GM21381 (cell line): Measurements from ENCODE around the gene DLAT.
"Not testable (repeated sequence)": the region's sequence is repeated elsewhere in the genome, so short reads cannot be mapped to it uniquely, and the experiment has no call there.

Experiments used
- ATAC-seq: cut with Tn5 transposase; IDR thresholded peaks from one replicate; pipeline ENCODE4 v1.9.1; 2021; ENCODE audit warnings: mild to moderate bottlenecking, moderate library complexity; ENCODE audit not compliant: unreplicated experiment

Gene DLAT

GRCh38 chr11:112024773-112025678, at the start of gene DLAT:
Gene DLAT (plus strand): TSS chr11:112025408. CDS start chr11:112025473, 65 bp downstream.
- ATAC-seq = peak; percentile 74

GRCh38 chr11:111976119-111976766, 49.0 kb upstream of the DLAT start:
- no peak for ATAC-seq

GRCh38 chr11:111976767-111977145, 48.5 kb upstream of the DLAT start:
- ATAC-seq = no peak

- no peak for ATAC-seq
Measured at GRCh38 chr11:111977146-111978027, 47.8 kb upstream of the DLAT start.

GRCh38 chr11:111978028-111978771, 47.0 kb upstream of the DLAT start:
- ATAC-seq = no peak

GRCh38 chr11:111980062-111980461, 45.1 kb upstream of the DLAT start:
- ATAC-seq = no peak

- no peak for ATAC-seq
Measured at GRCh38 chr11:111981270-111981669, 43.9 kb upstream of the DLAT start.

- ATAC-seq = peak; percentile 65
Measured at GRCh38 chr11:111982019-111982464, 43.2 kb upstream of the DLAT start.

- ATAC-seq = no peak
Measured at GRCh38 chr11:111982541-111983186, 42.5 kb upstream of the DLAT start.

- ATAC-seq = no peak
Measured at GRCh38 chr11:111983187-111983986, 41.8 kb upstream of the DLAT start.

- no peak for ATAC-seq
Measured at GRCh38 chr11:111986589-111986988, 38.6 kb upstream of the DLAT start.

- no peak for ATAC-seq
Measured at GRCh38 chr11:111990381-111990780, 34.8 kb upstream of the DLAT start.

- ATAC-seq = no peak
Measured at GRCh38 chr11:111992206-111992855, 32.9 kb upstream of the DLAT start.

GRCh38 chr11:111996129-111996528, 29.1 kb upstream of the DLAT start:
- no peak for ATAC-seq

- ATAC-seq = not testable (repeated sequence)
Measured at GRCh38 chr11:111996669-111997068, 28.5 kb upstream of the DLAT start.

GRCh38 chr11:111999111-111999510, 26.1 kb upstream of the DLAT start:
- ATAC-seq = no peak

GRCh38 chr11:112000703-112001102, 24.5 kb upstream of the DLAT start:
- ATAC-seq = no peak

GRCh38 chr11:112002491-112003216, 22.6 kb upstream of the DLAT start:
- no peak for ATAC-seq
